GM21423 (cell line): ENCODE results near the gene LAMTOR5.
A peak's percentile ranks its signal among the peaks of the same experiment; 100 is the strongest.
"Not testable (repeated sequence)": the region's sequence is repeated elsewhere in the genome, so short reads cannot be mapped to it uniquely, and the experiment has no call there.

Experiments used
- ATAC-seq: cut with Tn5 transposase; IDR thresholded peaks from one replicate; pipeline ENCODE4 v1.9.1; 2021; ENCODE audit warnings: mild to moderate bottlenecking, moderate library complexity; ENCODE audit not compliant: unreplicated experiment

The LAMTOR5 gene

DNA sequence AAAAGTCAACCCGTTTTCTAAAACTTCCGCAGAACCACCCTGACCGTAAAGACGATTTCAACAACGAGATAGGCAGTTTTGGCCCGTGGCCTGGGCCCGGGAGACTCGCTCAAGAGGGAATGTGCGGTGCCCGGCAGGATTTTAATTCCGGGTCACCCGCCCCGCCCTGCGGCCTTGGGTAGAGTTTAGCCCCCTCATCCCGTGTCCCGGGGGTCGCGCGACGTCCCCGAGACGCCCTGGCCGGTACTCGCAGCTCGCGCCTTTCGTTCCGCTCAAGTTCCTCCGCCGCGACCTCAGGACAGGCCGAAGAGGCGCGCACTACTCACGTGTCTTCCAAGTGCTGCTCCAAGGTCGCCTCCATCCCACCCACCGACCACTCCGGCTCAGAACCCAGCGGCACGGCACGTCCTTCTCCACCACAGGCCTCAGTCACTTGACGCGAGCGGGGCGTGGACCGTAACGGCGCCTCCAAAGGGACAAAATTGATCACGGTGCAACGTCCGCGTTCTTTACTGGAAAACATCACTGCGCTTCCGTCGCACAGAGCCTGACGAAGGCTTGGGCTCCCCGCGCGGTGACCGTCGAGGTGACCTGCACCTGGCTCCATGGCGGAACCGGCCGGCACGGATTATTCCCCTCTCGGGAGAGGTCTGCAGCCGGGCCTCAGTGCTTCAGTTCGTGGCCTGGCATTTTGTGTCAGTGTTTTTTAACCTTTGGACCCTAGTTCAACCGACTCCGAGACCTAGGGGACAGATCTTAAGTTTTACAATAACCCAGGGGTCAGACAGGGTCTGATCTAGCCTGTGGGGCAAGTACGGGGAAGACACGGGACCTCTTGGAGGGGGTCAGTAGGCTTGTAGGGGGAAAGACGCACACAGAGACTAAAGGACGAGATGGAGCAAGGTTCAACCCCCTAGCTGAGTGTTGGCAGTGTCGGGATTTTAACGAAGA is at the start of gene LAMTOR5:
TSS of gene LAMTOR5 (minus strand) at position 435 of the 951 bp plus-strand sequence. CDS start at position 361, 74 bp downstream.
- ATAC-seq, result peak; percentile 87

DNA sequence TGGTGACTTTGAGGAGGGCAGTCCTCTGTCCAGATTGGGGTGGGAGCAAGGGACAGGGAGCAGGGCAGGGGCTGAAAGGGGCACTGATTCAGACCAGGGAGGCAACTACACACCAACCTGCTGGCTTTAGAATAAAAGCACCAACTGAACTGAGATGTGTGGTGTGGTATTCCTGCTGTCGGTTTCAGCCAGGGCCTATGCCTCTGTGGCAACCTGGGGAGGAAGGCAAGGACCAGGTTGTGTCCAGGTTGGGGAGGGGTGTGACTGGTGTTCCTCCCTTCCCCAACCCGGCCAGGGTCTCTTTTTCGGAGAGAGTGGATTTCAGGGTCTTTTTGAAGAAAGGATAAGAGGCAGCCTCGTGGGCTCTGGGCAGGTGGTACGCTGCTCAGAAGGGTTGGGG is 49.7 kb upstream of the LAMTOR5 start:
- ATAC-seq, result no peak

DNA sequence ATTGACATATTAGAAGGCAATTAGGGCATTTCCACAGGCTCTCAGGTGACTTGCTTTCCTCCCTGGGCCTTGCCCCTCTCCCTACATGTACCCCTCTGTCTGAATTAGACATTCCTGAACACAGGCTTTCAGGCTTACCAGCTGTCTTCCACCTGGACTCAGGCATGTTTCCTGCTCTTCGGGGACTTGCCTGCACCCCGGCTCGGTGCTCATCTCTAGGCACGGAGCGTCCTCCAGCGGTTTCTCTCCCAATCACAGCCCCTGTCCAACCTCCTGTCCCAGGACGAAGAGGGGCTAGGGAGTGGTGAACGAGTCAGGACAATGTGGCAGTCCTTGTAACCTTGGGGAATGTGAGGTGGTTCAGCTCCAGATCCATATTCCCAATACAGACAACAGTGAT is 47.7 kb upstream of the LAMTOR5 start:
- ATAC-seq, result no peak

DNA sequence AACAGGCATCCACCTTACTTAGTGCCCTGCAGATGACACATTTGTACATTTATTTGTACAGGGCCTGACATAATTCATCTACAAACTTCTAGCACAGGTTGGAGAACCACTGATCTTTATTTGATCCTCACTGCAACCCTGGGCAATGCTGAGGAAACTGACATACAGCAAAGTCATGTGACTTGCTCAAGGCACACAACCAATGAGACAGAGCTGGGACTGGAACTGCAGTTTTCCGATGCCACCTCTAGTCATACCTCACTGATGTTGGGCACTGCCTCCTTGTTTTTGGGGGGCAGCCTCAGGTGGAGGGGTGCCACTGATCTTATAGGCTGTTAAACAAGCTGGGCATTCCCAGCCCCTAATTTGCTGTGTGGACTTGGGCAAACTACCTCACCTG is 46.8 kb upstream of the LAMTOR5 start:
- ATAC-seq, result no peak

DNA sequence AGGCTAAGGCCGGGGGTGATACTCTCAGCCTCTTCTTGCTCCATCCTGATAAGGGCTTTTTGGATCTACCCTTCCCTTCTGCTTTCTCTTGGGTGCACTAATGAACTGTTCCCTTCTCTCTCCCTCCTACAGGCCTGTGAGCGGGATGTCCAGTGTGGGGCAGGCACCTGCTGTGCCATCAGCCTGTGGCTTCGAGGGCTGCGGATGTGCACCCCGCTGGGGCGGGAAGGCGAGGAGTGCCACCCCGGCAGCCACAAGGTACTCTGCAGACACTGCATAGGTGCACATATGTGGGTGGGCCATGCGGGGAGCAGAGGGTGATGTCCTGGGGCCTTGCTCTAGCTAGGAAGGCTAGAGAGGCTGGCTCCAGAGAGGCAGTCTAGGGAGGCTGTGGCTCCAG is 46.3 kb upstream of the LAMTOR5 start:
- ATAC-seq, result no peak

DNA sequence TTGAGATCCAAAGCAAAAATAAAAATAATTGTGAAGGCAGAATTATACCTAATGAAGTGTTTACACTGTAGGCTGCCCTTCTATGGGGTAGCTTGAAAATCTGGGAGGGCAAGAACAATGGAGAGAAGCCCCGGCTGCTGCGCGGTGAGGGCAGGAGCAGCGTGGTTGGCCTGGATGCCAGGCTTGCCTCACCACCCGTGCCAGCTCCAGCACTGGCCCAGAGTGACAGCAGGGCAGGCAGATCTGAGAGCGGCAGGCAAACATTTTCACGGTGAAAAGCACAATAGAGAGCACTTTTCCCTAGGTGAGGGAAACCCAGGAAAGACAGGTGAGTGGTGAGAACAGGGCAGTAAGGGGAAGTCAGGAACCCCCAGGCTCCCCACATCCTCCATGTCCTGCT is 44.8 kb upstream of the LAMTOR5 start:
- ATAC-seq, result no peak

DNA sequence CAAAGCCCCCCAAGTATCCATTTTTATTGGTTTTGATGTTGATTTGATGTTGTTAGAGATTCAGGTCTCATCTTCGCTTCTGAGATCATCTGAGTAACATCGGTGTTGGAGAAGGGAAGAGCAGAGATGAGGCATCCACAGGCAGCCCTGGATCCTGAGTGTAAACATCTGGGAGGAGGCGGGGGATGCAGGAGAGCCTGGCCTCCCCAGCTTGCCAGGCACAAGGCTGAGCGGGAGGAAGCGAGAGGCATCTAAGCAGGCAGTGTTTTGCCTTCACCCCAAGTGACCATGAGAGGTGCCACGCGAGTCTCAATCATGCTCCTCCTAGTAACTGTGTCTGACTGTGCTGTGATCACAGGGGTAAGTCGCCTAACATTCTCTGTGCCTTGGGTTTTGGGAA is 43.4 kb upstream of the LAMTOR5 start, which contains the start of gene PROK1:
TSS of gene PROK1 (plus strand) at position 221 of the 400 bp plus-strand sequence. CDS start at position 289, 68 bp downstream.
- ATAC-seq, result no peak

DNA sequence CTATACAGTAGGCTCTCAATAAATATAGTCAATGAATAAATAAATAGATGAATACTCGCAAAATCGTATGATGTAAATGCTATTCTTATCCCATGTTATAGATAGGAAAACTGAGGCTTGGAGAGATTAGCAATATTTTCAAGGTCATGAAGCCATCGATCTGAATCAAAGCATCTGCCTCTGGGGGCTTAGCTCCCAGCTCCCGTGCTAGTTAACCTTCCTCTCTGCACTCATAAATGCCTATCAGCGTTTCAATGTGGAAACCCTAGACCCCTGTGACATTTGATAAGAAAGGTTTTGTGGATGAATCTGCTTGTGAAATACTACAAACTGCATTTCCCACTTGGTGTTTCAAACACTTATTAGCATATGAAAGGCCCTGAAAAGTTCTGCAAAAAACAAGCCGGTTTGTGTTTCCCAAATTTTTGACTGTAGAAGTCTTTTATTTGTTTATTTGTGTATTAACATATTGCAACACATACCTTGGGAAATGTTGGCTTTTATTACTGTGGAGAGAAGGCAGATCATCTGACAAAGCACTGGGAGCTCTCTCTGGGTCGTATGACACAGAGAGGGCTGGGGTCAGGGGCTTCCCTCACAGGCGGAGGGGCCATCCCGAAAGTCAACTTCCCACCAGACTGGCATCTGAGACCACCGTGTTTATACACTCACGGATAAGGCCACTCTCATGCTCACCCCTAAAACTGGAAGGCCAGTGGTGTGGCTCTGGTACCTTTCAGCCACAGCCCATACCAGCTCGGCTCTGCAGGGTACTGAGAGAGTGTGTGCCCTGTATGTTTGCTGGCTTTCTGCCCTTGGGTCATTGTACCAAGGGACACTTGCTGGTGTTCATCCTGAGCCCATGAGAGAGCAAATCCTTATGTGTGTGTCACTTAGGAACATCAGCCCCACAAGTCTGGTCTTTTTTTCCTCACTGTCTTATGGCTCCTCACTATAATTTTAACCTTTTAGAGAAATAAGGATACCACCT is 42.5 kb upstream of the LAMTOR5 start:
- no peak for ATAC-seq

DNA sequence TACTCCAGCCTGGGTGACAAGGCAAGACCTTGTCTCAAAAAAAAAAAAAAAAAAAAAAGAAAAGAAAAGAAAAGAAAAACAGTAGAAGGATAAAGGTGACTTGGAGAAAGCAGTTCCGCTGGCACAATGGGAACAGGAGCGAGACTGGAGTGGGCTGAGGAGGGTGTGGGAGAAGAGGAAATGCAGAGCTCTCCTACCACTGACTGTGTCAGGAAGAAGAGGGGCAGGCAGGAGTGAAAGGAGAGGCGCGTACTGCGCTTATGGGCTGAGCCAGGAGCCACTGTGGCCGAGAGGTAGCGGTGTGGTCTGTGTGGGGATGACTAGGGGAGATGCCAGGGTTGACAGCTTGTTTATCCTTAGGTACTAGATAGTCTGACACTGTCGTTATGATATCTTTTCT is 37.1 kb upstream of the LAMTOR5 start:
- ATAC-seq, result no peak

DNA sequence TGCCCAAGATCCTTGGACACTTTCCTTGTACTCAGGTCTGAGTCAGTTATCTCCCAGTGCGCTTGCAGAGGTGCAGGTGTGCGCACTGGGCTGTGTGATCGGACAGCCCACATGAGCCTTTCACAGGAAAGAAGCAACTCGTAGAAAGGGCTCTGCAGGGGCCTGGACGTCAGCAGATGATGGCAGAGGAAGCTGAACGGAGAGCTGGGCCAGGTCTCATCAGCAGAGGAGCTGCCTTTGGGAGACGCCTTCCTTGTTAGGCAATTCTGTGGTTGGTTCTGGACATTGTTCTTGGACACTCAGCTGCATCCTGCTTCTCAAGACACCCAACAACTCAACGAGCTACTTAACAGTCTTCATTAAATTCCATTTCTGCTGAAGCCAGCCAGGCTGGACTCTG is 36.0 kb upstream of the LAMTOR5 start:
- no peak for ATAC-seq

DNA sequence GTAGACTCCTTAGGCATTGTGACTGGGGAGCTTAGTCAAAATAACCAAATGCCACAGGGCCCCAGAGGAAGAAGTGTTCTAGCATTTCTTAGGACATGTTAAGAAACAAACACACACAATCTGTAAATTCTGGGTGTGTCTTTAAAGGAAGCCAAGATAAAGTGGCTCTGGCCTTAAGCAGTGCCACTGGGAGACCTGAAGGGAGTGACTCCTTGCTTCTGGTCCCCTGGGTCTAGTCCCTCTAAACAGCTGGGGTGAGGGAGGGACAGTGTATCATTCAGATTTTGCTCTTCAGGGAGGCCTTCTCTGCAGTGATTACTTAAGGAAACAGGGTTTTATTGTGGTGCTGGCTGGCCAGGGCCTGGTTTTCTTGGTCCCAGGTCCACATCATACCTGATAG is 34.4 kb upstream of the LAMTOR5 start:
- no peak for ATAC-seq

DNA sequence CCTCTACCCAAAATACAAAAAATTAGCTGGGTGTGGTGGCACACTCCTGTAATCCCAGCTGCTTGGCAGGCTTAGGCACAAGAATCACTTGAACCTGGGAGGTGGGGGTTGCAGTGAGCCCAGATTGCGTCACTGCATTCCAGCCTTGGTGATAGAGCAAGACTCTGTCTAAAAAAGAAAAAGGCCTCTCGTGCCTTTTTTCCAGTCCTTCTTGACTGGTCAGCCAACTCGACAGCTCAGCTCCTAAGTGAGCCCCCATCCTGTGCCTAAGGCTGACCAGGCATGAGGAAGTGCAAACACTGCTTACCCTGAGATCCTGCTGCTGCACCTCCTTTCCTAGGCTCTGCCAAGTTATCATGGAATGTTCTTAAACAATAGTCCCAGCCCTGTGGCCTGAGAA is 33.4 kb upstream of the LAMTOR5 start:
- no peak for ATAC-seq

DNA sequence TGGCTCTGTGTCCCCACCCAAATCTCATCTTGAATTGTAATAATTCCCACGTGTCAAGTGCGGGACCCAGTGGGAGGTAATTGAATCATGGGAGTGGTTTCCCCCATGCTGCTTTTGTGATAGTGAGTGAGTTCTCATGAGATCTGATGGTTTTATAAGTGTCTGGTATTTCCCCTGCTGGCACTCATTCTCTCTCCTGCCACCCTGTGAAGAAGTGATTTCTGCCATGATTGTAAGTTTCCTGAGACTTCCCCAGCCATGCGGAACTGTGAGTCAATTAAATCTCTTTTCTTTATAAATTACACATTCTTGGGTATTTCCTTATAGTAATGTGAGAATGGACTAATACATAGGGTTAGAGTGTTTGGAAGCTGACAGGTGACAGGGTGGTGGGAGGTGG is 32.4 kb upstream of the LAMTOR5 start:
- ATAC-seq, result not testable (repeated sequence)

DNA sequence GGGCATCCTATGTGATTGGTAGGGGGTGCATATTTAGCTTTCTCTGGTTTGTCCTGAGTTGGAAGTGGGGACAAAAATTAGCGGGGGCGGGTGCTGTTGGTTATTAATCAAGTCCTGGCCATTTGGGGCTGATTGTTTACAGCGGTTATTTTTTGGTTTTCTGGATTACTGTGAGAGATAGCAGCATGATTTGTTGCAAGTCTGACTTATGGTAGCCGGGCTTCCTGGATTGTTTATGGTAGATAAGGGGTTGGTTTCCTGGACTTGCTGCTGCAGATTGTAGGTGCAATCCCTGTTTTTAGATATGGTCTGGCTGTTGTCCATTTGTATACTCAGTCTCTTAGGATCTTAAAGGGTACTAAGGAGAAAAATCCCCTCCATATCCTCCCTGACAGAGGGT is 31.4 kb upstream of the LAMTOR5 start:
- ATAC-seq, result no peak

DNA sequence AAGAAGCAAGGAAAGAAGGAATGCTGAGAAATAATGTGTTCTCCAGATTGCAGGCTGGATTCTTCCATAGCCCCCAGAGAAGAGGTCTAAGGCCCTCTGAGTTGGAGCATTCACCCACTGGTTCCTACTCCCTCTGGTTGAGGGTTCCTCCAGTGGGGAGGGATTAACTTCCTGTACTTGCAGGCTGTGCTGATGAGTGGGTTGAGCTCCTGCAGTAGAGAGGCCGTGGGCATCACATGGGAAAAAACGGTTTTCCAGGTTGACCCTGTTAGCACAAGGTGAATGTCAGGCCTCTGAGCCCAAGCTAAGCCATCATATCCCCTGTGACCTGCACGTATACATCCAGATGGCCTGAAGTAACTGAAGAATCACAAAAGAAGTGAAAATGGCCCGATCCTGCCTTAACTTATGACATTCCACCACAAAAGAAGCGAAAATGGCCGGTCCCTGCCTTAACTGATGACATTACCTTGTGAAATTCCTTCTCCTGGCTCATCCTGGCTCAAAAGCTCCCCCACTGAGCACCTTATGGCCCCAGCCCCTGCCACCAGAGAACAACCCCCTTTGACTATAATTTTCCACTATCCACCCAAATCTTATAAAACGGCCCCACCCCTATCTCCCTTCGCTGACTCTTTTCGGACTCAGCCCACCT is 30.3 kb upstream of the LAMTOR5 start:
- ATAC-seq, result not testable (repeated sequence)

DNA sequence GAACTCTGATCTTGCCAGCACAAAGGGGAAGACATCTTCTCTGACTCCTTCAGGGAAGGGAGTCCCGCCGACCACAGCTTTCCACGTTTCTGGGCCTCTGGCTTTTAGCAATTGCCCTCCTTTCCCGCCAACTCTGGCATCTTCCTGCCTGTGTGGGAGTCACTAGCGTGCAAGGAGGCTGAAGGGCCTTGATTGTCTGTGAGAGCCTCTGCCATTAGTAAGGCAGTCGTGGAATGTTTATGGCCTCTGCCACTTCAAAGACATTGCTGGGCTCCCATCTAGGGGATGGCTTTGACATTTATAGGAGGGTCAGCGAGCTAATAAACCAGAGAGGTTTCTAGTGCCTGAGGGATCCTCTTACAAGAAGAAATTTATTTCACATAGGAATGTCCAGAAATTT is 29.1 kb upstream of the LAMTOR5 start:
- ATAC-seq, result no peak

DNA sequence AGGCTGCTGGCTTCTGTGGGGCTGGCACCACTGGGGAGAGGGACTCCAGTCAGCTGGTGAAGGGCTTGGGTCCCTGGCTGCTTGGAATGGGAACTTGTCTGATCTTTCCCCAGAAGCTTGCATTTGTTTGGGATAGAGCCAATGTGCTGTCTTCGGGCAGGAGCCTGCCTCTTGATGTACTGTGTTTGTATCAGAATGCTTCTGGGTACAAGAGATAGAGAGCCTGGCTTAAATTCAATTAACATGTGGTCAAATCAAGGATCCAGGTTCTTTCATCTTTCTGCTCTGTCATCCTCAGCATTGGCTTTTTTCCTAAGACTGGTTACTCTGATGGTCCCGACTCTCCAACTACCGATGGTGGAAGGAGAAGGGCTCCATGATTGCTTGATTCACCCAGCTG is 27.5 kb upstream of the LAMTOR5 start:
- no peak for ATAC-seq

DNA sequence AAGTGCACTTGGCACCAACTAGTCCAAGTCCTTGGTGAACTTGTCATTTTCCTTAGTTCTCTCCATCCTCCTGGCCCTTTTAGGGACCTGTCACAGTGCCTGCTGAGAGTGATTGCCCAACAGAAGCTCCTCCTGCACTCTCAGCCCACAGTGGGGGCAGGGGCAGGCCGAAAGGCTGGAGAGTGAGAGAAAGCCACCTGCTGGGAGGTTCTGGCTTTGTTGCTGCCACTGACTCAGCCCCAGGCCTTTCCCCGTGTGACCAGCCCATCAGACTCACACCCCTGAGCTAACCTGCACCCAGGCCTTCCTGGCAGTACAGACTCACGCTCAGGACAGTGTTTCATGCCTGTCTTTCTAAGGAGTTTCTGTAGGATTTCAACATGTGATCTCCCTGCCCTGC is 26.3 kb upstream of the LAMTOR5 start:
- ATAC-seq, result no peak

DNA sequence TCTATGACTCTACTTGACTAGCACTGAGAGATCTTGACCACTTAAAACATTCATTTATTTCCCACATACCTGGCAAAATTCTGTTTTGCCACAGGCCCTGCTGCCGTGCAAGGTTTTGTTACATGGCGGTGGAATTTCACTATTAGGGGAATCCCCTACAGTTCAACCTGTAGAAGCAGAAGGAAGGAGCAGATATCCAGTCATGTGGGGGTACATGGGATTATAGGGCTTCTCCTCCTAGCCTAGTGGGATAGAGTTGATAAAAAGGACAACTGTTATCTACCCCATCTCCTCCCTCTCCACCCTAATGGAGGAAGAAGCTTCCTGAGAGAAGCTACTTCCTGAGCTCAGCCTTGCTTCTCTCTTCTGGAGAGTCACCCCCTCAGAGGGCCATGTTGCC is 25.7 kb upstream of the LAMTOR5 start:
- no peak for ATAC-seq

DNA sequence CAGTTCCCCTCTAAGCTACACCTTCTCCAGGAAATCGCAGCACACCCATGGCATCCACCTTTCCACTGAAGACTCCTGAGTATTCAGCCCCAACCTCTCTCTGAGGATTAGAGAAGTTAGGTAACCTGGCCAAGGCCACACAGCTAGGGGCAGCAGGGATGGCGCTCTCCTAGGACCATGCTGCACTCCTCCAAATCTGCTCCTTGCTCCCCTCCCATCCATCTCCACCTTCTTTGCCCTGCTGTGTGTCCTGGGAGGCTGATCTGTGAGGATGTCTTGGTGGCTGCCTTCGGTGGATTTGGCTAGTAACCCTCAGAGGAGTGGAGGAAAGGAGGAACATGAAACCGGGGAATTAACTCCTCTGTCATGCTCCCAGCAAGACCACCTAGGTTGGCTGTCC is 23.4 kb upstream of the LAMTOR5 start:
- no peak for ATAC-seq

DNA sequence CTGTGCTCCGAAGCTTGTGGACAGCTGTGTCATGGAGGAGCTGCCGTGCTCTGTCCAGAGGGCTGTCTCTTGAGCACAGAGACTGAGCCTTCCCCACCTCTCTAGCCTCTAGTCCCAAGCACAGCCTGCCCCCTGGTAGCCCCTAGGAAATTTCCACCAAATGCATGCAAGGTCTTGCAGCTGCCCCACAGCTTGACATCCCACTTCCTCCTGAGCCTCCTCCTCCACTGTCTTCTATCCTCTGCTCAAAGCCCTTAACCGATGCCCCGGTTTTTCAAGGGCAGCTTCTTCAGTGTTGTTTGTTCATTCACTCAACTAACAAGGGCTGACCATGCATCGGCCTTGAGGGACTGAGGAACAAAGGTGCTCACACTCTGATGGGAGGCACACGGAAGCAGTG is 22.9 kb upstream of the LAMTOR5 start:
- no peak for ATAC-seq
